Activated CD8-positive, alpha-beta memory T cell treated with anti-CD3 and anti-CD28 coated beads for 48 hours (primary cell): ENCODE results near the gene MARVELD2.

Experiments used
- DNase-seq, 3 experiments: peaks; one replicate each; pipeline ENCODE4 v3.0.0-alpha.2; 2020; ENCODE audit warnings: low read depth in 2 of 3, low spot score in 2 of 3

The MARVELD2 gene

DNA sequence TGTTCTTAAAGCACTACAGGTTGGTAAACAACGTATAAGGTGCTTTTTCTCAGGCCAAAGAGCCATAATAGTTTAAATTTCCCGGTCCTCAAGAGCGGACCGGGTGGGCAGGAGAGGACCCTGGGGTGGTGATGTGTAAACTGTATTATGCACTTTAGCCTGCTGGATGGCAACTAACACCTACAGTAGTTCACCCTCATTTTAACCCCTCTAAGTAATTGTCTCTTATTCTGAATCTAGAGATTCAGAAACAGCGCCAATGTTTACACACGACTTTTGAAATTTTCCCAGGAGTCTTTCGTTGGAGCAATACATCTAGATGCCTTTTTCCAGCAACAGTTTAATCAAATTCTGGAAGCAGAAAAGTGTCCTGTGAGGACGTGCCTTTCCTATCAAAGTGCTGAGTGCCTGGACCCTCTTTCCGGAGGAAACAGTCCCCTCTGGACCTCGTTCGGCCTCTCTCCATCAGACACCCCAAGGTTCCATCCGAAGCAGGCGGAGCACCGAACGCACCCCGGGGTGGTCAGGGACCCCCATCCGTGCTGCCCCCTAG is 77.0 kb downstream of the MARVELD2 start:
- DNase-seq, result no peak

DNA sequence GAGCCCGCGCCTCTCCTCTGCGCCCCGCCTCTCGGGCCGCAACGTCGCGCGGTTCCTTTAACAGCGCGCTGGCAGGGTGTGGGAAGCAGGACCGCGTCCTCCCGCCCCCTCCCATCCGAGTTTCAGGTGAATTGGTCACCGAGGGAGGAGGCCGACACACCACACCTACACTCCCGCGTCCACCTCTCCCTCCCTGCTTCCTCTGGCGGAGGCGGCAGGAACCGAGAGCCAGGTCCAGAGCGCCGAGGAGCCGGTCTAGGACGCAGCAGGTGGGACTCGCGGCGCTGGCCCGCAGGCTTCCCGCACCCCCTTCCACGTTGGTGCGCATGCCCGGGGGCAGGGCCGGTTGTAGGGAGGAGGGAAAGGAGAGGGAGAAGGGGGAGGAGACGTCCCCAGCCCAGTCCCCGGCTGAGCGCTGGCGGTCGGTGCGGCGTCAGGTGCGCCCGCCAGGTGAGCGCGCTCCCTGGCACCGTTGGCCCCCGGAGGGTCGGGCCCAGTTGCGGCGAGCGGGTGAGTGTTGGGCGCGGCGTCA is 77.5 kb downstream of the MARVELD2 start, which contains the start of gene OCLN:
OCLN (plus strand) TSS at position 400 of the 532 bp plus-strand sequence. CDS start 11,455 bp downstream, outside the sequence.
- peak in 2 of 3 experiments; percentile 0 to 7 for DNase-seq

DNA sequence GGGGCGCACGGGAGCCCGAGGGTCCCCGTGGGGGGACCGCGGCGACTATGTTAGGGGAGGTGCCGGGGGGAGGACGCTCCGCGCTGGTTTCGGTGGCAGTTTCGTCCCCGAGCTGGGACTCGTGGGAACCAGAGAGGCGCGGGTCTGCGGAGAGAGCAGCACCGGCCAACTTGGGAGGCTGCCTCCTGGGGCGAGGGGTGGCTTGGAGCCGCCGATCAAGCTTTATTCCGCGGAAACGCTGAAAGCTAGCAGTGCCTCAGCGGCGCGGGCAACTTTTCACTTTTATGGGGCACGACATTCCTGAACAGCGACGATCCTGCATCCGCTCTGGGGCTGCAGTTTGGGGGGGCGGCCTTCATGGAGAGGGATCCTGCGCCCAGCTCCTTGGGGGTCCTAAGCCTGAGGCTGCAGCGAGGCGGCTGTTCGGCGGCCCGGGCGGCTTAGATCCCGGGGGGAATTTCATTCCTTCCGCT is 78.0 kb downstream of the MARVELD2 start:
- no peak for DNase-seq

DNA sequence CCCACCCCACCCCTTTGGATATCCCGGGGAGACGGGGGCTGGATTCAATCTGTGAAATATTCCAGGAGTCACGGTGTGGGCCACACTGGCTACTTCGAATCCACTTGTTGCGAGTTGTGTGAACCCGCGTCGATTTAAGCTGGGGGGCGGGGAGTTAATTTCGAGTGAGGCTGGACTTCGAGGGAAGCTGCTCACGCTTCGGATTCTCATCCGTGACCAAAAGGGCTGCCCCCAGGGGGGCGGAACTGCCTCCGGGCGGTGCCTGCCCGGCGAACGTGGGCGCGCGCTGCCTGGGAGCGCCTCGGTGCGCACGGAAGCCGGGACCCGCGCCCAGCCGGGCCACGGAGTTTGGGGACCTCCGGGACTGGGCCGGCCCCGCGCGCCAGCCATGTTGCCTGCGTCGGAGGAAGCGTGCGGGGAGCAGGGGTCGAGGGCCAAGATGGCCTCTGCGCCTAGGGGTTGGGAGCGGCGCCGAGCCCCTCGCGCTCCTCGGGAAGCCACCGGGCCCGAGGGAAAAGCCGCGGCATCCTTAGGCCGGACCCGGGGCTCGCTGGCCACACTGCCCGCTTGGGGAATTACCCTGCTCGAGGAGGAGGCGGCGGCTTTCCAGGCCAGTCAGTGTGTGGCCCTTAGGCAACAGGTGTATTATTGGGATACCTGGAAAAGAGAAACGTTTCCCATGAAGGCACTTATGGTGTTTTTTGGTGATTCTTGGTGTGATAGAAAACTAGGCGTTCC is 78.6 kb downstream of the MARVELD2 start:
- peak in 1 of 3 experiments; percentile 3 for DNase-seq
